Chondrocyte (in vitro differentiated cells): ENCODE data around the gene NTSR1. TPM values are rescaled to one million over a fixed set of nuclear protein-coding genes. Genes with fewer than 3 reads are reported as not detected.
A peak's percentile ranks its signal among the peaks of the same experiment; 100 is the strongest.

Source experiments
- DNase-seq: peaks from one replicate; pipeline ENCODE4 v3.0.0; 2021; ENCODE audit warnings: mixed read lengths, low spot score
- H3K27ac Mint-ChIP-seq: one replicate; pipeline ENCODE4 v1.8.0; 2021; ENCODE audit warnings: mild to moderate bottlenecking, moderate library complexity, mixed read lengths; ENCODE audit not compliant: unreplicated experiment
- H3K27me3 Mint-ChIP-seq: 2 replicates; pipeline ENCODE4 v1.8.0; 2021; ENCODE audit warnings: low read depth, mixed read lengths
- H3K36me3 Mint-ChIP-seq: 2 replicates; pipeline ENCODE4 v1.8.0; 2021; ENCODE audit warnings: low read depth, mixed read lengths
- H3K4me1 Mint-ChIP-seq: 2 replicates; pipeline ENCODE4 v1.8.0; 2021; ENCODE audit warnings: low read depth, mild to moderate bottlenecking, mixed read lengths
- H3K4me3 Mint-ChIP-seq: one replicate; pipeline ENCODE4 v1.8.0; 2021; ENCODE audit warnings: mild to moderate bottlenecking, moderate library complexity, mixed read lengths; ENCODE audit not compliant: unreplicated experiment
- H3K9me3 Mint-ChIP-seq: 2 replicates; pipeline ENCODE4 v1.8.0; 2021; ENCODE audit warnings: low read depth, mixed read lengths
- total RNA-seq: library from RNA; stranded (reverse); gene quantifications from 3 replicates; pipeline ENCODE4 v1.2.1, GENCODE V29; 2021
- TF ChIP-seq, protein P1 (sequence below): fragments of 200-600 bp; sonication (generic); IDR thresholded peaks from 2 replicates; pipeline ENCODE4 v1.5.0; 2021; ENCODE audit warnings: antibody characterized with exemption, mild to moderate bottlenecking, moderate library complexity

The NTSR1 gene
- total RNA-seq, 1 donor from 2014 or later, result not detected

DNA sequence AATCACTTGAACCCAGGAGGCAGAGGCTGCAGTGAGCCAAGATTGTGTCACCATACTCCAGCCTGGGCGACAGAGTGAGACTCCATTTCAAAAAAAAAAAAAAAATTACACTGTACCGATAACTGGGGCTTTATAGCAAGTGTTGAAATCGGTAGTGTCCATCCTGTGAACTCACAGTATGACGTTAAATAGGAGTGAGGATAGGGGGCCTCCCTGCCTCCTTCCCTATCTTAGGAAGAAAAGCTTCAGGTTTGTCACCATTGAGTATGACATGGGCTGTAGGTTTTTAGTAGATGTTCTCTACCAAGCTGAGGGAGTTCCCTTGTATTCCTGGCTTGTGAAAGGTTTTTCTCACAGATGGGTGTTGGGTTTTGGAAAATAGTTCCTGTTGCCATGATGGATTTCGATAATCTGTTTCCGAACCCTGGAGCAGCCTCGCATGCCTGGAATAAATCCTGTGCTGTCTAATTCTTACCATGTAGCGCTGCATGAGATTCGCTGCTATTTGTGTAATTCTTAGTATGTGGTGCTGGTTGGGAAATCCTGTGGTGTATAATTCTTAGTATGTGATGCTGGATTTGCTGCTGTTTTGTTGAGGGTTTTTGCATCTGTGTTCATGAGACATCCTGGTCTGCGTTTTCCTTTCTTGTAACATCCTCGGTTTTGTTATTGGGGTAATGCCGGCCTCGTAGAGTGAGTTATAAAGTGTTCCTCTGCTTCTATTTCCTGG lies 23.6 kb downstream of the NTSR1 start:
- Mint-ChIP-seq H3K4me1 (no peaks in the 10 kb centered on the region), H3K27ac (no peak overlapping the region), H3K36me3 (peaks cover 3% of the 10 kb centered on the region), H3K27me3 (peaks cover 42% of the 10 kb centered on the region), H3K4me3 (no peak overlapping the region), H3K9me3 (no peaks in the 10 kb centered on the region)
- no peak for DNase-seq
- TF ChIP-seq, protein P1, sequence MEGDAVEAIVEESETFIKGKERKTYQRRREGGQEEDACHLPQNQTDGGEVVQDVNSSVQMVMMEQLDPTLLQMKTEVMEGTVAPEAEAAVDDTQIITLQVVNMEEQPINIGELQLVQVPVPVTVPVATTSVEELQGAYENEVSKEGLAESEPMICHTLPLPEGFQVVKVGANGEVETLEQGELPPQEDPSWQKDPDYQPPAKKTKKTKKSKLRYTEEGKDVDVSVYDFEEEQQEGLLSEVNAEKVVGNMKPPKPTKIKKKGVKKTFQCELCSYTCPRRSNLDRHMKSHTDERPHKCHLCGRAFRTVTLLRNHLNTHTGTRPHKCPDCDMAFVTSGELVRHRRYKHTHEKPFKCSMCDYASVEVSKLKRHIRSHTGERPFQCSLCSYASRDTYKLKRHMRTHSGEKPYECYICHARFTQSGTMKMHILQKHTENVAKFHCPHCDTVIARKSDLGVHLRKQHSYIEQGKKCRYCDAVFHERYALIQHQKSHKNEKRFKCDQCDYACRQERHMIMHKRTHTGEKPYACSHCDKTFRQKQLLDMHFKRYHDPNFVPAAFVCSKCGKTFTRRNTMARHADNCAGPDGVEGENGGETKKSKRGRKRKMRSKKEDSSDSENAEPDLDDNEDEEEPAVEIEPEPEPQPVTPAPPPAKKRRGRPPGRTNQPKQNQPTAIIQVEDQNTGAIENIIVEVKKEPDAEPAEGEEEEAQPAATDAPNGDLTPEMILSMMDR, result no peak

DNA sequence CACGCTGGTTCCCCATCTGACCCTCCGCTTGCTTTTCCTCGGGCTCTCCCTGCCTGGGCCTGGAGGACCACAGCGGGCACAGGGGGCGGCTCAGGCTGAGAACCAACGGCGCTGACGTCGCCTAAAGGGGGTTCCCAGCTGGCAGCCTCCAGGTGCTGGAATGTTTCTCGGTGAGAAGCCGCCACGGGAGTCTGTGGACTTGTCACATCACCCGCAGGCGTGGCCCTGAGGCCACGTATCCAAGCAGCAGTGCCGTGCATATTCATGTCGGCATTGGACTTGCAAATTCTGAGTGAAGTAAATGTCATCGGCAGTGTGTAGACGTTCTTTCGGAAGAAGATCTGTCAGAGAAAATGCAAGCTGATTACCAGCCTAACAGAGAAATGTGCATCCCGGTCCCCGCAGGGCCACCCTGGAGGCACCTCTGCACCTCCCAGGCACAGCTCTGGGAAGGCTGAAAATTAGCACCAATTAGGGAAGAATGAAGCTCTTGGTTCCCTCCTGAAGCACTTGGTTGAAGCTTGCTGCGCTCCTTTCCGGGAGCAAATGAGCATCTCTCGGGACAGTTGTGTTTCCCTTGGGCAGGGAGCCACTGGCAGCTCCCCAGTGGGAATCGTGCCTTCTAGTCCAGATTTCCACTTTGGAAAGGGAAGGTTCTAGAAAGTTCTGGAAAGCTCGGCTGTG lies 24.3 kb downstream of the NTSR1 start:
- peak; percentile 75 for DNase-seq
- Mint-ChIP-seq H3K4me1 (no peaks in the 10 kb centered on the region), H3K4me3 (no peak overlapping the region), H3K27me3 (peaks cover 40% of the 10 kb centered on the region), H3K9me3 (no peaks in the 10 kb centered on the region), H3K36me3 (peaks cover 3% of the 10 kb centered on the region), H3K27ac (no peak overlapping the region)
- TF ChIP-seq, protein P1, result no peak

DNA sequence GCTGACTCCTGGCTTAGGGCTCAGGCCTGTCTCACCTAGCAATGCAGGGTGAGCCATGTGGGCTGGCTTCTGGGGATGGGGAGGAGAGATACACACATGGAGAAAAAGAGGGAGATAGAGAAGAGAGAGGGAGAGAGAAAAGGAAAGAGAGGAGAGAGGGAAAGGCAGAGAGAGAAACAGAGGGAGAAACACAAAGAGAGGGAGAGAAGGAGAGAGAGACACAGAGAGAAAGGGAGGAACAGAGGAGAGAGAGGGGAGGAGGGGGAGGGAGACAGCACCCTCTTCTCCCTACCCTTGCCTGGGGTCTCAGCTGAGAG lies 24.8 kb downstream of the NTSR1 start:
- Mint-ChIP-seq H3K4me3 (no peak overlapping the region), H3K4me1 (no peaks in the 10 kb centered on the region), H3K27me3 (peaks cover 36% of the 10 kb centered on the region), H3K9me3 (no peaks in the 10 kb centered on the region), H3K27ac (no peak overlapping the region), H3K36me3 (peaks cover 3% of the 10 kb centered on the region)
- TF ChIP-seq, protein P1, result no peak
- no peak for DNase-seq

DNA sequence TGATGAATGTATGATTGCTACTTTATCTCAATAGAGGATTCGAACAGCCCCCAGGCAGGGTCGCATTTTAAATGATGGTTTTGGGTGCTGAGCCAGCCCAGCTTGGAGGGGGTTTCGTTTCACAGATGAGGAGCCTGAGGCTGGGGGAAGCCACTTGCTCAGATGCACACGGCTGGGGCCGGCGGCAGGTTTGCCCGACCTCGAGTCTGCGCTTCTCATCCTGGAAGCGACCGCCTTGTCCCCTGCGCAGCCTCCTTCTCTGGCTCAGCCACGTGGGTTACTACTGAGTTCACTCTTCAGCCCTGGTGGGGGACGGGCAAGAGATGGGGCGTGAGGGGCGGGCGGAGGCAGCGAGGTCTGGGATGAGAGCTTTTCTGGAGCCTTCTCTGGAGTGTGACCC lies 25.3 kb downstream of the NTSR1 start:
- peaks cover 36% of the 10 kb centered on the region for H3K27me3 Mint-ChIP-seq
- no peaks in the 10 kb centered on the region for H3K9me3 Mint-ChIP-seq
- TF ChIP-seq, protein P1, result no peak
- H3K4me1 Mint-ChIP-seq, result no peaks in the 10 kb centered on the region
- DNase-seq, result peak; percentile 57
- no peak overlapping the region for H3K27ac Mint-ChIP-seq
- no peak overlapping the region for H3K4me3 Mint-ChIP-seq
- H3K36me3 Mint-ChIP-seq, result peaks cover 3% of the 10 kb centered on the region

DNA sequence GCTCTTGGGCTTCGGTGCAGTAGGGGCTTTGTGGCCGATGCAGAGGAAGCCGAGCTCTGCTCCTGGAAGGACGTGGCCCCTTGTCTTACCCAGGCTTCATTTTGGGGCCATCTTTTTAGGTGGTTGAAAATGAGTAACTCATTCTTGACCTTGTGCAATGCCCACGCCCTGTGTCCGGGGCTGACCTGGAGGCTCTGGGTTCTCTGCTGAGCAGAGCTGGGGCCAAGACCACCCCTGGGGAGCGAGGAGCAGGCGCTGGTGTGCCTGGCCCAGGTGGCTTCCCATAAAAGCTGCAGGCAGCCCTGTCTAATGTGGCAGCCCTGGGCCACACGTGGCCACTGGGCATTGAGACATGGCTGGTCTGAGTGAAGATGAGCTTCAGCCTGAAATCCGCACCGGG lies 25.7 kb downstream of the NTSR1 start:
- Mint-ChIP-seq H3K4me3 (no peak overlapping the region), H3K9me3 (no peaks in the 10 kb centered on the region), H3K36me3 (peaks cover 3% of the 10 kb centered on the region), H3K4me1 (no peaks in the 10 kb centered on the region), H3K27me3 (peaks cover 33% of the 10 kb centered on the region), H3K27ac (no peak overlapping the region)
- TF ChIP-seq, protein P1, result no peak
- DNase-seq, result no peak
